Measurements from ENCODE around the gene ERBB2. TPM values are rescaled to one million over a fixed set of nuclear protein-coding genes. Genes with fewer than 3 reads are reported as not detected.
A peak's percentile ranks its signal among the peaks of the same experiment; 100 is the strongest.

The ERBB2 gene
- total and polyA plus RNA-seq, 2 of the 13 experiments (the other 11 are each of a cell fraction or from before 2014, with no cell fraction given), result 57.7 to 64.1 TPM

- TF ChIP-seq, protein P1, sequence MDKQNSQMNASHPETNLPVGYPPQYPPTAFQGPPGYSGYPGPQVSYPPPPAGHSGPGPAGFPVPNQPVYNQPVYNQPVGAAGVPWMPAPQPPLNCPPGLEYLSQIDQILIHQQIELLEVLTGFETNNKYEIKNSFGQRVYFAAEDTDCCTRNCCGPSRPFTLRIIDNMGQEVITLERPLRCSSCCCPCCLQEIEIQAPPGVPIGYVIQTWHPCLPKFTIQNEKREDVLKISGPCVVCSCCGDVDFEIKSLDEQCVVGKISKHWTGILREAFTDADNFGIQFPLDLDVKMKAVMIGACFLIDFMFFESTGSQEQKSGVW (CRISPR knock-in tag; IDR thresholded peaks at IDR 0.05; ENCODE audit: borderline replicate concordance), result no peak
- TF ChIP-seq STAT5B (CRISPR knock-in tag; IDR thresholded peaks at IDR 0.05) (no peak), TBX3 (IDR thresholded peaks at IDR 0.05; ENCODE audit: borderline replicate concordance) (peak; percentile 97), ZBTB42 (CRISPR knock-in tag; IDR thresholded peaks at IDR 0.05) (no peak), ISX (CRISPR knock-in tag; conservative IDR thresholded peaks at IDR 0.05) (no peak), ZNF446 (CRISPR knock-in tag; IDR thresholded peaks at IDR 0.05) (no peak), ZNF619 (CRISPR knock-in tag; IDR thresholded peaks at IDR 0.05) (no peak), ZNF101 (CRISPR knock-in tag; IDR thresholded peaks at IDR 0.05; ENCODE audit: borderline replicate concordance, low read depth) (no peak), ATAD3A (CRISPR knock-in tag; IDR thresholded peaks at IDR 0.05) (no peak), NFIB (CRISPR knock-in tag; IDR thresholded peaks at IDR 0.05; ENCODE audit: borderline replicate concordance) (no peak), SP140L (CRISPR knock-in tag; IDR thresholded peaks at IDR 0.05; ENCODE audit: borderline replicate concordance) (peak; percentile 85; the same call in 1 of the 2 replicates), CHD2 (IDR thresholded peaks at IDR 0.05; ENCODE audit: low read depth, low read length) (no peak), ZNF746 (CRISPR knock-in tag; IDR thresholded peaks at IDR 0.05) (peak; percentile 93), ZNF263 (CRISPR knock-in tag; IDR thresholded peaks at IDR 0.05) (peak; percentile 96), TIGD3 (CRISPR knock-in tag; IDR thresholded peaks at IDR 0.05; ENCODE audit: borderline replicate concordance) (no peak), PRMT3 (CRISPR knock-in tag; IDR thresholded peaks at IDR 0.05; ENCODE audit: borderline replicate concordance, low read depth) (no peak), ASH2L (IDR thresholded peaks at IDR 0.05; ENCODE audit: insufficient read length, low read depth, low read length) (peak; percentile 31), TEAD2 (CRISPR knock-in tag; IDR thresholded peaks at IDR 0.05) (no peak), ZNF432 (CRISPR knock-in tag; IDR thresholded peaks at IDR 0.05; ENCODE audit: borderline replicate concordance) (no peak), SRSF1 (optimal IDR thresholded peaks at IDR 0.05; ENCODE audit: low read depth, low read length) (no peak), FOSL1 (CRISPR knock-in tag; IDR thresholded peaks at IDR 0.05; ENCODE audit: borderline replicate concordance) (no peak), PREB (CRISPR knock-in tag; IDR thresholded peaks at IDR 0.05) (no peak), ZNF747 (CRISPR knock-in tag; IDR thresholded peaks at IDR 0.05; ENCODE audit: borderline replicate concordance) (no peak), HNRNPL (IDR thresholded peaks at IDR 0.05; ENCODE audit: low read depth, low read length) (peak; percentile 68; the same call in 1 of the 2 replicates), ZNF24 (IDR thresholded peaks at IDR 0.05) (peak; percentile 67)
- TF ChIP-seq, protein P2, sequence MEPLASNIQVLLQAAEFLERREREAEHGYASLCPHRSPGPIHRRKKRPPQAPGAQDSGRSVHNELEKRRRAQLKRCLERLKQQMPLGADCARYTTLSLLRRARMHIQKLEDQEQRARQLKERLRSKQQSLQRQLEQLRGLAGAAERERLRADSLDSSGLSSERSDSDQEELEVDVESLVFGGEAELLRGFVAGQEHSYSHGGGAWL (CRISPR knock-in tag; IDR thresholded peaks at IDR 0.05), result no peak
- TF ChIP-seq, protein P3, sequence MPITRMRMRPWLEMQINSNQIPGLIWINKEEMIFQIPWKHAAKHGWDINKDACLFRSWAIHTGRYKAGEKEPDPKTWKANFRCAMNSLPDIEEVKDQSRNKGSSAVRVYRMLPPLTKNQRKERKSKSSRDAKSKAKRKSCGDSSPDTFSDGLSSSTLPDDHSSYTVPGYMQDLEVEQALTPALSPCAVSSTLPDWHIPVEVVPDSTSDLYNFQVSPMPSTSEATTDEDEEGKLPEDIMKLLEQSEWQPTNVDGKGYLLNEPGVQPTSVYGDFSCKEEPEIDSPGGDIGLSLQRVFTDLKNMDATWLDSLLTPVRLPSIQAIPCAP (CRISPR knock-in tag; IDR thresholded peaks at IDR 0.05; ENCODE audit: low read depth), result no peak
Observed at GRCh38 chr17:39736319-39737165, 36.7 kb downstream of the ERBB2 start (continued).
